MCF 10A (cell line): Measurements from ENCODE around the gene GTSF1L. TPM values are rescaled to one million over a fixed set of nuclear protein-coding genes. Genes with fewer than 3 reads are reported as not detected.

ENCODE experiments used
- BruUV-seq: library from RNA; stranded (reverse); fragments of 400-500 nt; replicated peaks from 2 replicates; lab custom pipeline; 2021; lab: Mats Ljungman, UMichigan
- CTCF ChIA-PET: fragments of 300-600 bp; sonication (Branson Sonifier 250); formaldehyde crosslinking; extraction: SDS; loops from one replicate; lab custom pipeline; 2021; ENCODE audit warnings: antibody characterized with exemption, inconsistent platforms; lab: Yijun Ruan, JAX
- POLR2A ChIA-PET: fragments of 300-600, 350-650 bp; sonication (Branson Sonifier 250); formaldehyde crosslinking; extraction: SDS; loops from one replicate; lab custom pipeline; 2020; ENCODE audit warnings: antibody characterized with exemption, inconsistent platforms; lab: Yijun Ruan, JAX
- DNase-seq: peaks from one replicate; pipeline ENCODE4 v3.0.0-alpha.2; 2018; ENCODE audit not compliant: unreplicated experiment
- H3K27ac Mint-ChIP-seq: one replicate; pipeline ENCODE4 v1.8.0; 2022; ENCODE audit warnings: mild to moderate bottlenecking, low read depth, mixed read lengths; ENCODE audit not compliant: unreplicated experiment
- H3K27me3 Mint-ChIP-seq: one replicate; pipeline ENCODE4 v1.8.0; 2022; ENCODE audit warnings: mixed read lengths; ENCODE audit not compliant: insufficient read depth, unreplicated experiment
- H3K36me3 Mint-ChIP-seq: one replicate; pipeline ENCODE4 v1.8.0; 2022; ENCODE audit warnings: mild to moderate bottlenecking, moderate library complexity, mixed read lengths; ENCODE audit not compliant: insufficient read depth, unreplicated experiment
- H3K4me1 Mint-ChIP-seq: one replicate; pipeline ENCODE4 v1.8.0; 2022; ENCODE audit warnings: mixed read lengths; ENCODE audit not compliant: insufficient read depth, unreplicated experiment
- H3K4me3 Mint-ChIP-seq: one replicate; pipeline ENCODE4 v1.8.0; 2022; ENCODE audit warnings: mild to moderate bottlenecking, moderate library complexity, mixed read lengths; ENCODE audit not compliant: unreplicated experiment
- H3K9me3 Mint-ChIP-seq: one replicate; pipeline ENCODE4 v1.8.0; 2022; ENCODE audit warnings: mixed read lengths; ENCODE audit not compliant: unreplicated experiment
- intact Hi-C: fragments of 100-400 bp; cut with micrococcal nuclease; formaldehyde crosslinking; loops from 2 replicates; pipeline ENCODE4 v1.14.1; 2022
- total RNA-seq: library from RNA; stranded (reverse); gene quantifications from 2 replicates; pipeline ENCODE4 v1.2.3, GENCODE V29; 2022
- TF ChIP-seq, protein P1 (sequence below): fragments of 200-600 bp; IDR thresholded peaks from one replicate; pipeline ENCODE4 v1.8.0; 2022; ENCODE audit warnings: antibody characterized with exemption, mild to moderate bottlenecking; ENCODE audit not compliant: unreplicated experiment

Gene GTSF1L
- total RNA-seq, 1 experiment from 2014 or later = not detected

DNA sequence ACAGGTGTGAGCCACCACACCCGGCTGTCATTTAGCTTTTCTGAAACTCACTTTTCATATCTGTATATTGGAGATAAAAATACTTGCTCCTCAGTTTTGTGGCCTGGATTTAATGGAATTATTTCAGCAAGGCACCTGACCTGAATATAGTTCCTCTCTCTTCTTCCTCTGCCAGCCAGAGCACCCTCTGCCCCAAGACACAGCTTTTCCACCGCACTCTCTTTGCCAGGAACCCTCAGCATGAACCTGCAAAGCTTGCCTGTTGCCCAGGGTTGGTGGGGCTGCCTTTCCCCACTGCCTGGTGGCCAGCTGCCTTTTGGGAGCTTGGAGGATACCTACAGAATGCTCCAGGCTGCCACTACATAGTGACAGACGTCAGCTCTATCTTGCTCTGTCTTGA, 3.1 kb downstream of the GTSF1L start:
- Mint-ChIP-seq H3K4me3 (no peak overlapping the region), H3K4me1 (no peaks in the 10 kb centered on the region), H3K36me3 (no peaks in the 10 kb centered on the region), H3K27me3 (no peaks in the 10 kb centered on the region), H3K27ac (no peak overlapping the region), H3K9me3 (no peaks in the 10 kb centered on the region)
- TF ChIP-seq, protein P1, sequence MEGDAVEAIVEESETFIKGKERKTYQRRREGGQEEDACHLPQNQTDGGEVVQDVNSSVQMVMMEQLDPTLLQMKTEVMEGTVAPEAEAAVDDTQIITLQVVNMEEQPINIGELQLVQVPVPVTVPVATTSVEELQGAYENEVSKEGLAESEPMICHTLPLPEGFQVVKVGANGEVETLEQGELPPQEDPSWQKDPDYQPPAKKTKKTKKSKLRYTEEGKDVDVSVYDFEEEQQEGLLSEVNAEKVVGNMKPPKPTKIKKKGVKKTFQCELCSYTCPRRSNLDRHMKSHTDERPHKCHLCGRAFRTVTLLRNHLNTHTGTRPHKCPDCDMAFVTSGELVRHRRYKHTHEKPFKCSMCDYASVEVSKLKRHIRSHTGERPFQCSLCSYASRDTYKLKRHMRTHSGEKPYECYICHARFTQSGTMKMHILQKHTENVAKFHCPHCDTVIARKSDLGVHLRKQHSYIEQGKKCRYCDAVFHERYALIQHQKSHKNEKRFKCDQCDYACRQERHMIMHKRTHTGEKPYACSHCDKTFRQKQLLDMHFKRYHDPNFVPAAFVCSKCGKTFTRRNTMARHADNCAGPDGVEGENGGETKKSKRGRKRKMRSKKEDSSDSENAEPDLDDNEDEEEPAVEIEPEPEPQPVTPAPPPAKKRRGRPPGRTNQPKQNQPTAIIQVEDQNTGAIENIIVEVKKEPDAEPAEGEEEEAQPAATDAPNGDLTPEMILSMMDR = no peak
- CTCF ChIA-PET = interaction anchor here (0.6 to 1.4 kb wide), 4 partner anchors 24 to 357 kb away, joined by 3 to 5 read pairs (median 4); no protein-coding TSS in a partner anchor
- intact Hi-C loops = no loop called here
- no peak for DNase-seq
- POLR2A ChIA-PET = interaction anchor here (0.7 kb wide), 1 partner anchor 59 kb away, joined by 3 read pairs; no protein-coding TSS in a partner anchor
- no TSS peak for BruUV-seq

DNA sequence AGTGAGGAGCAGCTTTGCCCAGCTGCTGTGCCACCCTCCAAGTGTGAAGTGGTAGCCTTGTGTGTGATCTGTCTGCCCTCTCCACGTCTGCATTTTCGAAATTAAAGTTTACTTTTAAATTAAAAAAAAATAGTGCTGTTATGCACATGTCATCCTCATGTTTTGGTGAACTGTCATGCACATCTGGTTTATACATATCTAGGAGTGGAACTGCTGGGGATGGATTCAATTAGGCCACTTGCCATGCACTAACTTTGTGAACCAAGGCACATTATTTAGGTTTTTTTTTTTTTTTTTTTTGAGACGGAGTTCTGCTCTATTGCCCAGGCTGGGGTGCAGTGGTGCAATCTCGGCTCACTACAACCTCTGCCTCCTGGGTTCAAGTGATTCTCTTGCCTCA, 3.6 kb downstream of the GTSF1L start:
- Mint-ChIP-seq H3K9me3 (no peaks in the 10 kb centered on the region), H3K4me3 (no peak overlapping the region), H3K27me3 (no peaks in the 10 kb centered on the region), H3K4me1 (no peaks in the 10 kb centered on the region), H3K36me3 (no peaks in the 10 kb centered on the region), H3K27ac (no peak overlapping the region)
- CTCF ChIA-PET = interaction anchor here (0.7 to 1.3 kb wide), 3 partner anchors 25 to 209 kb away, joined by 3 read pairs; no protein-coding TSS in a partner anchor
- no peak for DNase-seq
- TF ChIP-seq, protein P1 = no peak
- POLR2A ChIA-PET = interaction anchor here (0.7 kb wide), 1 partner anchor 58 kb away, joined by 3 read pairs; no protein-coding TSS in a partner anchor
- intact Hi-C loops = no loop called here
- BruUV-seq = no TSS peak

DNA sequence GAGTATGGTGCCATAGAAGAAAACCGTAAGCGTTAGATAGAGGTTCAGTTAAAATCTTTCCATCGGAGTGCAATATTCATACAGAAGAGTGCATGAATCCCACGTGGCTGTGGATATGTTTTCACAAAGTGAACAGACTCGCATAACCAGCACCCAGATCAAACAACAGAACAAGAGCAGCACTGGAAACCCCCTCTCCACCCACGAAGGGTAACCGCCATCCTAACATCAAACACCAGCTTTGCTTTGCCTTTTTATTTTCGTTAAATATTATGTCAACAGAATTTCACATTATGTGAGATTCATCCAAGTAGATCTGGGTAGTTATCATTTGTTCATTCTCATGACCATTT, 4.7 kb downstream of the GTSF1L start:
- Mint-ChIP-seq H3K4me3 (no peak overlapping the region), H3K9me3 (no peaks in the 10 kb centered on the region), H3K36me3 (no peaks in the 10 kb centered on the region), H3K27ac (no peak overlapping the region), H3K4me1 (no peaks in the 10 kb centered on the region), H3K27me3 (no peaks in the 10 kb centered on the region)
- ChIA-PET CTCF (interaction anchor here (1.3 kb wide), 1 partner anchor 182 kb away, joined by 3 read pairs; no protein-coding TSS in a partner anchor), POLR2A (interaction anchor here (1.3 kb wide), 1 partner anchor 18 kb away, joined by 5 read pairs; no protein-coding TSS in a partner anchor)
- TF ChIP-seq, protein P1 = no peak
- no TSS peak for BruUV-seq
- intact Hi-C loops = no loop called here
- no peak for DNase-seq

DNA sequence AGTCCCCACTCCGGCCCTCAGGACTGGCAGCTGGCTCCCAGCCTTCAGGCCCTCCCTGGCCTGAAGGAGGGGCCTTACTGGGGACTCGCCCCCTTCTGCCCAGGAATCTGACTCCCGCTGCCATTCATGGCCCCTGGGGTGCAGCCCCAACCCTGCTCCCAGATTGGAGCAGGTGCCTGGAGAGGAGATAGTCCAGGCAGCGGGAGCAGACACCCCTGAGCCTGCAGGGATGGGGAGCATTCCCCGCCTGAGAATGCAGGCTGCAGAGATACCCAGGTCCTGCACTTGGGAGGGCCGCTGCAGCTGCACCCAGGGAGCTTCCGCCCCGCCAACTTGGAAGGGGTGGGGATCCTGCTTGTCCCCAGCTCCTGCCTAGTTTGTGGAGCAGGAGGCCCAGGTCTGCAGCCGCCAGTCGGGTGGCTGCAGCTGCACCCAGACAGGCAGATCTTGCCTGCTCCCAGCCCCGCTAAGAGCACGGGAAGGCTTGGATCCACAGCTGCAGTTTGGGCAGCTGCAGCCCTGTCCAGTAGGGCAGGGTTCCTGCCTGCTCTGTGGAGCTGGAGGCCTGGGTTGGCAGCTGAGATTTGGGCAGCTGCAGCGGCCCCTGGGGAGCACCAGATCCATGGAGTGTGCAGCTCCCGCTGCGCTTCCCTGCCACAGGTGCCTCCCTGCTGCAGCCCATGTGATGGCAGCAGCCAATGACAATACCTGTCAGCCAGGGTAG, 5.2 kb downstream of the GTSF1L start:
- Mint-ChIP-seq H3K27ac (no peak overlapping the region), H3K9me3 (no peaks in the 10 kb centered on the region), H3K4me1 (no peaks in the 10 kb centered on the region), H3K36me3 (no peaks in the 10 kb centered on the region), H3K27me3 (no peaks in the 10 kb centered on the region), H3K4me3 (no peak overlapping the region)
- CTCF ChIA-PET = interaction anchor here (0.7 to 1.3 kb wide), 3 partner anchors 28 to 221 kb away, joined by 3 read pairs; no protein-coding TSS in a partner anchor
- intact Hi-C loops = no loop called here
- no TSS peak for BruUV-seq
- no peak for DNase-seq
- POLR2A ChIA-PET = interaction anchor here (1.3 kb wide), 1 partner anchor 18 kb away, joined by 5 read pairs; no protein-coding TSS in a partner anchor
- TF ChIP-seq, protein P1 = no peak
